Keratinocyte (primary cell): Measurements from ENCODE around the gene ATP11A. TPM values are rescaled to one million over a fixed set of nuclear protein-coding genes. Genes with fewer than 3 reads are reported as not detected.
"Not testable (repeated sequence)": the region's sequence is repeated elsewhere in the genome, so short reads cannot be mapped to it uniquely, and the experiment has no call there.

Experiments used
- DNase-seq: peaks from one replicate; pipeline ENCODE4 v3.0.0-alpha.2; 2011; ENCODE audit warnings: low read depth, missing footprints, low spot score
- FAIRE-seq: peaks from 2 replicates; lab custom pipeline; 2011; peaks lifted over from hg19 to GRCh38; lab: Jason Lieb, UNC
- H2AFZ ChIP-seq: 2 replicates; pipeline ENCODE4 v1.6.0; 2012; ENCODE audit warnings: low read length, control low read depth, inconsistent platforms; ENCODE audit not compliant: control insufficient read depth
- H3K27ac ChIP-seq: 2 replicates; pipeline ENCODE4 v1.5.1; 2011; ENCODE audit warnings: low read length; ENCODE audit not compliant: control insufficient read depth, insufficient read depth
- H3K27me3 ChIP-seq: 3 replicates; pipeline ENCODE4 v1.6.0; 2011; ENCODE audit warnings: low read length; ENCODE audit not compliant: control insufficient read depth, insufficient read depth; ENCODE audit errors: extremely low read depth
- H3K36me3 ChIP-seq, 2 experiments: 2 replicates in 1 of 2; 3 replicates in 1 of 2; pipeline ENCODE4 v1.5.1; 2011; ENCODE audit warnings: low read length in 2 of 2, mild to moderate bottlenecking in 1 of 2; ENCODE audit not compliant: control insufficient read depth in 2 of 2, insufficient read depth in 2 of 2; ENCODE audit errors: extremely low read depth in 1 of 2
- H3K4me1 ChIP-seq: 3 replicates; pipeline ENCODE4 v1.5.1; 2011; ENCODE audit warnings: low read length; ENCODE audit not compliant: control insufficient read depth, insufficient read depth; ENCODE audit errors: extremely low read depth
- H3K4me2 ChIP-seq: 3 replicates; pipeline ENCODE4 v1.6.0; 2011; ENCODE audit warnings: low read depth, low read length; ENCODE audit not compliant: control insufficient read depth, insufficient read depth; ENCODE audit errors: extremely low read depth
- H3K4me3 ChIP-seq, 3 experiments: fragments of 200-600 bp in 1 of 3; sonication (generic) in 1 of 3; 2 replicates in 2 of 3; 3 replicates in 1 of 3; pipeline ENCODE4 v1.5.1; 2011 to 2016; ENCODE audit warnings: low read length in 3 of 3, mild to moderate bottlenecking in 3 of 3, control low read depth in 2 of 3, inconsistent platforms in 1 of 3, low read depth in 1 of 3, mixed read lengths in 1 of 3, mixed run types in 1 of 3, moderate library complexity in 1 of 3; ENCODE audit not compliant: control insufficient read depth in 2 of 3, insufficient read depth in 2 of 3; ENCODE audit errors: extremely low read depth in 1 of 3
- H3K79me2 ChIP-seq: 2 replicates; pipeline ENCODE4 v1.6.0; 2012; ENCODE audit warnings: low read length; ENCODE audit not compliant: control insufficient read depth, insufficient read depth
- H3K9ac ChIP-seq: 3 replicates; pipeline ENCODE4 v1.6.0; 2011; ENCODE audit warnings: low read length; ENCODE audit not compliant: control insufficient read depth, insufficient read depth; ENCODE audit errors: extremely low read depth
- H3K9me1 ChIP-seq: 3 replicates; pipeline ENCODE4 v1.6.0; 2011; ENCODE audit warnings: low read length; ENCODE audit not compliant: control insufficient read depth, insufficient read depth; ENCODE audit errors: extremely low read depth
- H3K9me3 ChIP-seq: 2 replicates; pipeline ENCODE4 v1.5.1; 2012; ENCODE audit warnings: low read depth, low read length; ENCODE audit not compliant: control insufficient read depth
- H4K20me1 ChIP-seq: 3 replicates; pipeline ENCODE4 v1.6.0; 2011; ENCODE audit warnings: low read length; ENCODE audit not compliant: control insufficient read depth, insufficient read depth; ENCODE audit errors: extremely low read depth
- EZH2 ChIP-seq: IDR thresholded peaks from one replicate; pipeline ENCODE4 v1.6.1; 2012; ENCODE audit warnings: inconsistent platforms, mild to moderate bottlenecking, low read length, moderate library complexity
- dilution Hi-C: fragments of 300-500 bp; cut with MboI; formaldehyde crosslinking; loops from one replicate; pipeline ENCODE4 v1.7.0; 2020; ENCODE audit warnings: low sequenced_read_pairs; ENCODE audit not compliant: extremely low pct_ligation_motif_present
- polyA plus RNA-seq, 5 experiments: library from polyadenylated mRNA; depleted of rRNA in 3 of 5; stranded (reverse) in 3 of 5; stranded (forward) in 1 of 5; unstranded in 1 of 5; fragments of >200 nt; gene quantifications; 1 replicate in 1 of 5; 2 replicates in 3 of 5; 3 replicates in 1 of 5; pipeline versions ENCODE4 v1.2.1 to v1.2.3, GENCODE V29; 2011 to 2012; ENCODE audit warnings: missing spikeins in 2 of 5, low read depth in 1 of 5, low replicate concordance in 1 of 5
- TF ChIP-seq, protein P1 (sequence below), 3 experiments: IDR thresholded peaks in 1 of 3; conservative IDR thresholded peaks in 1 of 3; optimal IDR thresholded peaks in 1 of 3; 2 replicates in 2 of 3; 3 replicates in 1 of 3; pipeline versions ENCODE3 to v1.5.1; 2011; ENCODE audit warnings: low read length in 3 of 3, mild to moderate bottlenecking in 3 of 3, moderate library complexity in 2 of 3, control low read depth in 1 of 3, inconsistent platforms in 1 of 3; ENCODE audit not compliant: insufficient read depth in 2 of 3; ENCODE audit errors: extremely low read depth in 1 of 3

ATP11A gene
- polyA plus RNA-seq, 1 donor (not counting 4 experiments of a cell fraction or from before 2014, with no cell fraction given) = 4.3 TPM

DNA sequence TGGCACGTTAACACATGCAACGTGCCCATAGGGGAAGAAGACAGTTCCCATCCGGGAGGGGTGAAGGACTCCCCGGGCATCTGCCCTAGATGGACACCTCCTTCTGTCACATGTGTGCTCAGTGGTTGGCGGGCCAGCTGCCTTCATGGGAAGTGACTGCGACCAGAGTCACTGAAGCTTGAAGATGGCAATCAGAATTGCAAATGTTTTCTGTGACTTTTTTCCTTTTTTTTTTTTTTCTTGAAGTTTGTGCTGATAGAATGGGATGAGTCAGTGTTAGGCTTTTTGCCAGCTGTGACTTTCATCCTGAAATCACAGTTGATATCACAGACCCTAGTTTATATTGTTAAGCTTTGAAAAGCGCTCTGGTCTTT lies 170.0 kb downstream of the ATP11A start:
- H3K4me1 ChIP-seq = peaks cover 5% of the 10 kb centered on the region
- no peak for DNase-seq
- no peaks in the 10 kb centered on the region for H4K20me1 ChIP-seq
- no peaks in the 10 kb centered on the region for H3K27me3 ChIP-seq
- H2AFZ ChIP-seq = no peak overlapping the region
- H3K27ac ChIP-seq = no peak overlapping the region
- dilution Hi-C loops = no loop called here
- H3K4me3 ChIP-seq = no peak overlapping the region
- no peak for TF ChIP-seq EZH2
- TF ChIP-seq, protein P1, sequence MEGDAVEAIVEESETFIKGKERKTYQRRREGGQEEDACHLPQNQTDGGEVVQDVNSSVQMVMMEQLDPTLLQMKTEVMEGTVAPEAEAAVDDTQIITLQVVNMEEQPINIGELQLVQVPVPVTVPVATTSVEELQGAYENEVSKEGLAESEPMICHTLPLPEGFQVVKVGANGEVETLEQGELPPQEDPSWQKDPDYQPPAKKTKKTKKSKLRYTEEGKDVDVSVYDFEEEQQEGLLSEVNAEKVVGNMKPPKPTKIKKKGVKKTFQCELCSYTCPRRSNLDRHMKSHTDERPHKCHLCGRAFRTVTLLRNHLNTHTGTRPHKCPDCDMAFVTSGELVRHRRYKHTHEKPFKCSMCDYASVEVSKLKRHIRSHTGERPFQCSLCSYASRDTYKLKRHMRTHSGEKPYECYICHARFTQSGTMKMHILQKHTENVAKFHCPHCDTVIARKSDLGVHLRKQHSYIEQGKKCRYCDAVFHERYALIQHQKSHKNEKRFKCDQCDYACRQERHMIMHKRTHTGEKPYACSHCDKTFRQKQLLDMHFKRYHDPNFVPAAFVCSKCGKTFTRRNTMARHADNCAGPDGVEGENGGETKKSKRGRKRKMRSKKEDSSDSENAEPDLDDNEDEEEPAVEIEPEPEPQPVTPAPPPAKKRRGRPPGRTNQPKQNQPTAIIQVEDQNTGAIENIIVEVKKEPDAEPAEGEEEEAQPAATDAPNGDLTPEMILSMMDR (optimal IDR thresholded peaks at IDR 0.05 in 1 of 3, IDR thresholded peaks at IDR 0.05 in 1 of 3, conservative IDR thresholded peaks at IDR 0.05 in 1 of 3; ENCODE audit: extremely low read depth in 1 of 3, insufficient read depth in 2 of 3, low read length in 3 of 3) = no peak
- no peak for FAIRE-seq
- no peaks in the 10 kb centered on the region for H3K9me3 ChIP-seq
- no peaks in the 10 kb centered on the region for H3K79me2 ChIP-seq
- H3K9me1 ChIP-seq = no peaks in the 10 kb centered on the region
- no peak overlapping the region for H3K9ac ChIP-seq
- peaks cover 7 to 13% of the 10 kb centered on the region in 2 experiments for H3K36me3 ChIP-seq
- H3K4me2 ChIP-seq = no peak overlapping the region

DNA sequence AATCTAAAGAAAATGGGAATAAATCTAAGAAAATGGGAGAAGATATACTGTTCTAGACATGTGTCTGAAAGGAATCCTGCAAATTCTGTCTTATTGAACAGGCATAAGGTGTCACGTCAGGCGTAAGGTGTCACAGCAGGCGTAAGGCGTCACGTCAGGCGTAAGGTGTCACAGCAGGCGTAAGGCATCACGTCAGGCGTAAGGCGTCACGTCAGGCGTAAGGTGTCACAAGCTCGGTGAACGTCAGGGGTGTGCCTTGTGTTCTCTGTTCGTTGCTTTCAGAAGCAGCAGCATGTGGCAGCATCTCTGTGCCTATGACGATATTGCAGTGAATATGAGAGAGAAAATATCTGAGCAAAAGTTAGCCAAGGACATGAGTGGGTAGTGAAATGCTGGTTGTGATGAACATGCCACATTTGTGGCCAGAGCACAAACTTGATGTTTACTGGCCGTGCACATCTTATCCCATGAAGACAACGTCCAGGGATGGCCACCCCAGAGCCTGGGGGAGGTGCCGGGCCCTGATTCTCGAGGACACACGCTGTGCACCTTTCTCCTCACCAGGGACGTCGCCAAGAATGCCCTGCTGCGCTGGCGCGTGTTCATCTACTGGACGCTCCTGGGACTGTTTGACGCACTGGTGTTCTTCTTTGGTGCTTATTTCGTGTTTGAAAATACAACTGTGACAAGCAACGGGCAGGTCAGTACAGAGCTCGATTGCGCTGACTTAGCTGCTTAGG lies 172.2 kb downstream of the ATP11A start:
- dilution Hi-C loops = no loop called here
- Histone ChIP-seq H3K4me1 (peaks cover 5% of the 10 kb centered on the region), H3K79me2 (no peaks in the 10 kb centered on the region), H3K9me3 (no peaks in the 10 kb centered on the region), H3K4me2 (no peak overlapping the region), H2AFZ (no peak overlapping the region), H3K9me1 (no peaks in the 10 kb centered on the region), H3K4me3 (no peak overlapping the region), H3K9ac (no peak overlapping the region), H4K20me1 (no peaks in the 10 kb centered on the region), H3K36me3 (peaks cover 8 to 17% of the 10 kb centered on the region in 2 experiments), H3K27ac (no peak overlapping the region), H3K27me3 (no peaks in the 10 kb centered on the region)
- FAIRE-seq (no peak), DNase-seq (no peak)
- TF ChIP-seq EZH2 = no peak
- TF ChIP-seq, protein P1 (optimal IDR thresholded peaks at IDR 0.05 in 1 of 3, IDR thresholded peaks at IDR 0.05 in 1 of 3, conservative IDR thresholded peaks at IDR 0.05 in 1 of 3; ENCODE audit: extremely low read depth in 1 of 3, insufficient read depth in 2 of 3, low read length in 3 of 3) = no peak

GRCh38 chr13:112863356-112863755 lies 173.5 kb downstream of the ATP11A start:
- H3K9me3 ChIP-seq, DNase-seq, H3K9ac ChIP-seq, H4K20me1 ChIP-seq, FAIRE-seq, H3K4me2 ChIP-seq, H2AFZ ChIP-seq, H3K27me3 ChIP-seq, dilution Hi-C loops, H3K4me1 ChIP-seq, H3K79me2 ChIP-seq, H3K27ac ChIP-seq, H3K4me3 ChIP-seq, H3K9me1 ChIP-seq: not testable (repeated sequence)
- H3K36me3 ChIP-seq = peaks cover 8 to 14% of the 10 kb centered on the region in 2 experiments

- dilution Hi-C loops = not testable (repeated sequence)
Observed at GRCh38 chr13:112865478-112865877, 175.6 kb downstream of the ATP11A start.

More at GRCh38 chr13:112865478-112865877, 175.6 kb downstream of the ATP11A start:
- H4K20me1 ChIP-seq, H3K9me3 ChIP-seq, H3K9me1 ChIP-seq, H2AFZ ChIP-seq, H3K27me3 ChIP-seq, H3K79me2 ChIP-seq, DNase-seq, H3K4me1 ChIP-seq, H3K27ac ChIP-seq, H3K4me2 ChIP-seq, FAIRE-seq, H3K9ac ChIP-seq, H3K4me3 ChIP-seq: not testable (repeated sequence)
- H3K36me3 ChIP-seq = peaks cover 8 to 13% of the 10 kb centered on the region in 2 experiments
